Hepatocyte (in vitro differentiated cells): ENCODE results near the gene SLC10A6. TPM values are rescaled to one million over a fixed set of nuclear protein-coding genes. Genes with fewer than 3 reads are reported as not detected.

ENCODE experiments used
- DNase-seq: peaks from one replicate; pipeline ENCODE4 v3.0.0-alpha.2; 2016; ENCODE audit warnings: low spot score
- H2AFZ ChIP-seq: fragments of 200-600 bp; sonication (generic); 2 replicates; pipeline ENCODE4 v1.6.0; 2016; ENCODE audit warnings: antibody characterized with exemption, mild to moderate bottlenecking
- H3K27ac ChIP-seq: fragments of 200-600 bp; sonication (generic); 2 replicates; pipeline ENCODE4 v1.5.1; 2016; ENCODE audit warnings: mild to moderate bottlenecking
- H3K27me3 ChIP-seq: fragments of 200-600 bp; sonication (generic); 2 replicates; pipeline ENCODE4 v1.6.1; 2016
- H3K36me3 ChIP-seq: fragments of 200-600 bp; sonication (generic); replicated peaks from 2 replicates; pipeline ENCODE4 v1.5.1; 2016; ENCODE audit warnings: low read depth; ENCODE audit not compliant: insufficient read depth
- H3K4me1 ChIP-seq: fragments of 200-600 bp; sonication (generic); 2 replicates; pipeline ENCODE4 v1.5.1; 2016; ENCODE audit warnings: mild to moderate bottlenecking, moderate library complexity; ENCODE audit not compliant: insufficient read depth
- H3K4me2 ChIP-seq: fragments of 200-600 bp; sonication (generic); 2 replicates; pipeline ENCODE4 v1.6.0; 2016
- H3K4me3 ChIP-seq: fragments of 200-600 bp; sonication (generic); 2 replicates; pipeline ENCODE4 v1.5.1; 2016; ENCODE audit warnings: mild to moderate bottlenecking
- H3K79me2 ChIP-seq: fragments of 200-600 bp; sonication (generic); 2 replicates; pipeline ENCODE4 v1.6.0; 2017; ENCODE audit warnings: mild to moderate bottlenecking
- H3K9me2 ChIP-seq: fragments of 200-600 bp; sonication (generic); replicated peaks from 2 replicates; pipeline ENCODE4 v1.6.0; 2017; ENCODE audit warnings: mild to moderate bottlenecking; ENCODE audit not compliant: insufficient read depth
- H3K9me3 ChIP-seq: fragments of 200-600 bp; sonication (generic); 2 replicates; pipeline ENCODE4 v1.5.1; 2016; ENCODE audit warnings: low read depth, mild to moderate bottlenecking
- H4K20me1 ChIP-seq: fragments of 200-600 bp; sonication (generic); 2 replicates; pipeline ENCODE4 v1.6.0; 2016; ENCODE audit warnings: mild to moderate bottlenecking; ENCODE audit not compliant: insufficient read depth, poor library complexity, severe bottlenecking
- CTCF ChIP-seq: fragments of 200-600 bp; sonication (generic); IDR thresholded peaks from 2 replicates; pipeline ENCODE4 v1.5.1; 2016; ENCODE audit warnings: antibody characterized with exemption, mild to moderate bottlenecking; ENCODE audit not compliant: poor library complexity
- EZH2 ChIP-seq: fragments of 200-600 bp; sonication (generic); IDR thresholded peaks from 2 replicates; pipeline ENCODE4 v1.6.1; 2016; ENCODE audit warnings: antibody characterized with exemption, mild to moderate bottlenecking, borderline replicate concordance
- EZH2phosphoT487 ChIP-seq: fragments of 200-600 bp; sonication (generic); IDR thresholded peaks from one replicate; pipeline ENCODE4 v1.6.1; 2018; ENCODE audit warnings: antibody characterized with exemption, mild to moderate bottlenecking, low read depth, moderate library complexity; ENCODE audit not compliant: unreplicated experiment, severe bottlenecking
- WGBS: methylation state at CpG from one replicate; pipeline ENCODE4 v1.1.6; 2016; ENCODE audit warnings: low lambda C conversion rate; ENCODE audit errors: missing lambda C conversion rate; 5-methylcytosine and 5-hydroxymethylcytosine counted together
- polyA plus RNA-seq: library from polyadenylated mRNA; unstranded; fragments of >200 nt; fragmentation: Nextera tagmentation; extraction: Ambion mirVana; gene quantifications from 2 replicates; pipeline ENCODE4 v1.2.1, GENCODE V29; 2016
- total RNA-seq: library from RNA; depleted of rRNA; stranded (reverse); fragments of >200 nt; gene quantifications from 2 replicates; pipeline ENCODE4 v1.2.3, GENCODE V29; 2014

SLC10A6 gene
- total and polyA plus RNA-seq, 2 experiments from 2014 or later, result 0.10 TPM; not detected in 1

GRCh38 chr4:86834901-86835300, 14.3 kb downstream of the SLC10A6 start:
- TF ChIP-seq CTCF (no peak), EZH2phosphoT487 (no peak), EZH2 (no peak)
- H2AFZ ChIP-seq, result no peak overlapping the region
- H3K27ac ChIP-seq, result no peak overlapping the region
- no peak overlapping the region for H3K4me3 ChIP-seq
- no peaks in the 10 kb centered on the region for H3K9me2 ChIP-seq
- no peaks in the 10 kb centered on the region for H3K79me2 ChIP-seq
- no peak for DNase-seq
- 79% methylated on average over 3 of the region's 3 CpGs for WGBS
- no peaks in the 10 kb centered on the region for H3K27me3 ChIP-seq
- no peak overlapping the region for H3K4me2 ChIP-seq
- no peaks in the 10 kb centered on the region for H3K36me3 ChIP-seq
- H4K20me1 ChIP-seq, result no peaks in the 10 kb centered on the region
- H3K4me1 ChIP-seq, result peaks cover 7% of the 10 kb centered on the region
- H3K9me3 ChIP-seq, result no peaks in the 10 kb centered on the region

- no peak overlapping the region for H3K4me3 ChIP-seq
- H3K79me2 ChIP-seq, result no peaks in the 10 kb centered on the region
- no peaks in the 10 kb centered on the region for H4K20me1 ChIP-seq
- no peaks in the 10 kb centered on the region for H3K27me3 ChIP-seq
- no peak overlapping the region for H3K4me2 ChIP-seq
- H3K36me3 ChIP-seq, result no peaks in the 10 kb centered on the region
- H3K9me3 ChIP-seq, result no peaks in the 10 kb centered on the region
- WGBS, result 87% methylated on average over 1 of the region's 1 CpG
- peaks cover 7% of the 10 kb centered on the region for H3K4me1 ChIP-seq
- no peak overlapping the region for H2AFZ ChIP-seq
- DNase-seq, result no peak
- no peak overlapping the region for H3K27ac ChIP-seq
- H3K9me2 ChIP-seq, result no peaks in the 10 kb centered on the region
- no peak for TF ChIP-seq EZH2phosphoT487
- TF ChIP-seq EZH2, result no peak
- TF ChIP-seq CTCF, result no peak
Observed at GRCh38 chr4:86833615-86834014, 15.6 kb downstream of the SLC10A6 start.

- Histone ChIP-seq H3K9me3 (no peaks in the 10 kb centered on the region), H4K20me1 (no peaks in the 10 kb centered on the region), H2AFZ (no peak overlapping the region), H3K36me3 (no peaks in the 10 kb centered on the region), H3K27me3 (no peaks in the 10 kb centered on the region), H3K27ac (no peak overlapping the region), H3K4me3 (no peak overlapping the region), H3K4me2 (no peak overlapping the region), H3K4me1 (peaks cover 7% of the 10 kb centered on the region), H3K79me2 (no peaks in the 10 kb centered on the region), H3K9me2 (no peaks in the 10 kb centered on the region)
- DNase-seq, result peak; percentile 39
- 68% methylated on average over 5 of the region's 5 CpGs for WGBS
- no peak for TF ChIP-seq EZH2phosphoT487
- no peak for TF ChIP-seq CTCF
- no peak for TF ChIP-seq EZH2
Observed at GRCh38 chr4:86831262-86832130, 17.7 kb downstream of the SLC10A6 start.
